Adrenal gland (tissue), 12 donors: ENCODE results near the gene HGS. TPM values are rescaled to one million over a fixed set of nuclear protein-coding genes. Genes with fewer than 3 reads are reported as not detected.

Source experiments
- DNase-seq, 7 donors: peaks; one replicate each; pipeline ENCODE4 v3.0.0-alpha.2; 2019 to 2020
- H3K27ac ChIP-seq, 5 donors: fragments of 200-600 bp; sonication (generic) in 4 of 5; 1 replicate in 3 of 5; 2 replicates in 2 of 5; pipeline versions ENCODE4 v1.5.1 to v1.8.0; 2016 to 2020; ENCODE audit warnings: mild to moderate bottlenecking in 1 of 5
- H3K27me3 ChIP-seq: fragments of 200-600 bp; 2 replicates; pipeline ENCODE4 v1.8.0; 2021
- H3K36me3 ChIP-seq, 2 donors: fragments of 200-600 bp; replicated peaks in 1 of 2; 1 replicate in 1 of 2; 2 replicates in 1 of 2; pipeline versions ENCODE4 v1.5.1 to v1.8.0; 2018 to 2022
- H3K4me1 ChIP-seq, 2 donors: fragments of 200-600 bp; replicated peaks in 1 of 2; 1 replicate in 1 of 2; 2 replicates in 1 of 2; pipeline versions ENCODE4 v1.5.1 to v1.8.0; 2018 to 2021
- H3K4me3 ChIP-seq, 4 donors: fragments of 200-600 bp; sonication (generic) in 3 of 4; one replicate each; pipeline ENCODE4 v1.5.1; 2016 to 2018
- H3K9me3 ChIP-seq, 3 donors: fragments of 200-600 bp; sonication (generic) in 1 of 3; replicated peaks in 1 of 3; 1 replicate in 2 of 3; 2 replicates in 1 of 3; pipeline versions ENCODE4 v1.5.1 to v1.8.0; 2016 to 2021
- POLR2A ChIP-seq, 2 donors: fragments of 450-650 bp; IDR thresholded peaks; one replicate each; pipeline ENCODE4 v1.6.1; 2017; ENCODE audit warnings: antibody characterized with exemption in 2 of 2, mild to moderate bottlenecking in 2 of 2, moderate library complexity in 1 of 2
- WGBS, 4 donors: extraction: QIAGEN DNeasy Blood & Tissue Kit in 2 of 4; methylation state at CpG; one replicate each; pipeline versions ENCODE4 v1.1.5 to v1.1.7; 2013 to 2017; 5-methylcytosine and 5-hydroxymethylcytosine counted together
- intact Hi-C, 2 donors: fragments of 100-400 bp; cut with DNase I; formaldehyde crosslinking; loops; one replicate each; pipeline versions ENCODE4 v1.14.1 to v1.15.0; 2022 to 2023
- polyA plus RNA-seq, 3 donors: library from polyadenylated mRNA; stranded (reverse); fragments of 200-250 nt in 2 of 3; fragments of 350-450 nt in 1 of 3; fragmentation: Illumina TruSeq in 1 of 3; extraction: RNeasy Lipid Tissue Mini Kit (QIAGEN cat#74804) in 1 of 3; gene quantifications; one replicate each; pipeline ENCODE4 v1.2.3, GENCODE V29; 2013 to 2014
- total RNA-seq, 9 donors: library from RNA; depleted of rRNA in 4 of 9; stranded (reverse); fragments of >200 nt in 4 of 9; fragments of 120-200 nt in 1 of 9; fragmentation: NEBNext Ultra II Directional in 1 of 9; extraction: Animal tissue kit (Norgen Biotek cat#: 25700) in 1 of 9; gene quantifications; one replicate each; pipeline versions ENCODE4 v1.1.0 to v1.2.4, GENCODE V29; 2013 to 2023
- TF ChIP-seq, protein P1 (sequence below), 6 experiments: fragments of 450-650 bp in 4 of 6; fragments of 200-600 bp in 2 of 6; sonication (generic) in 1 of 6; IDR thresholded peaks; 1 replicate in 5 of 6; 2 replicates in 1 of 6; pipeline versions ENCODE4 v1.5.1 to v1.8.0; 2016 to 2021; ENCODE audit warnings: antibody characterized with exemption in 6 of 6, mild to moderate bottlenecking in 2 of 6, moderate library complexity in 1 of 6
- donor health status: healthy with polysubstance abuse.
- donor health status: Bipolar disorder and iron deficiency.
- donor health status: DM: yes; HTN: yes; CAD: no.
- donor health status: DM: no; HTN: no; CAD: no.
- donor health status: DM: no; HTN: no; CAD: no.
- donor health status: DM: yes; HTN: yes; CAD: no.

The HGS gene
- total and polyA plus RNA-seq, 12 donors = 51.7 to 384 (median 104) TPM

DNA sequence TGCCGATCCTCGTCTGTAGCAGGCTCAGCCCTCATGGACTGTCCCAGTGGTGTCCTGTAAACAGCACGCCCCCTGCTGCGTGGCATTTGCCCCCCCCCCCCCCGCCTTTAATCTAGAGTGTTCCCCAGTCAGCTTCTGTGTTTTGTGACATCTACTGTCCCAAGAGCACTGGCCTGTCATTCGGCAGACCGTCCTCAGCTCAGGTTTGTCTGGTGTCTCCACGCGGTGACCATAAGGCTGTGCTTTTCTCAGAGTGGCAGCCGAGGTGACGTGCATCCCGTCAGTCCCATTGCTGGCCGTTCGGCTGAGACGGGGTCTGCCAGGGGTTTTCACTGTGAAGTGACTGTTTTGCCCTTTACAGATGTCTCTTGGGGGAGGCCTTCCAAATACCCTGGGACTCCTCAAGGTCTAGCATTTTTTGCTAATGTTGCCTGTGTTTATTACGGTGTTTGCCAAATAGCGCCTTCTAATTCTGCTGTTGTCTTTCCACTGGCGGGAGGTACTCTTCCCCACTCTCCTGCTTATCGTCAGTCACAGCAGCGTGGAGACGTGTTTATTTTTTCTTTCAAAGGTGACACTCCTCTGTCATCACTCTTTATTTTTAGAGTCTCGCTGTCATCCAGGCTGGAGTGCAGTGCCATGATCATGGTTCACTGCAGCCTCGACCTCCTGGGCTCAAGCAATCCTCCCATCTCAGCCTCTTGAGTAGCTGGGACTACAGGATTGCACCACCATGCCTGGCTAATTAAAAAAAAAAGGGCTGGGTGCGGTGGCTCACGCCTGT is 13.6 kb downstream of the HGS start:
- intact Hi-C loops = no loop called here
- no peak for DNase-seq
- Histone ChIP-seq H3K27me3 (no peaks in the 10 kb centered on the region), H3K4me3 (no peak overlapping the region), H3K4me1 (peaks cover 12 to 17% of the 10 kb centered on the region in 2 donors), H3K36me3 (peaks cover 0 to 91% of the 10 kb centered on the region in 2 donors), H3K9me3 (no peaks in the 10 kb centered on the region), H3K27ac (no peak overlapping the region)
- WGBS, 4 donors = 83 to 92% (median 90%) methylated on average over 20 to 25 of the region's 25 CpGs
- TF ChIP-seq, protein P1, sequence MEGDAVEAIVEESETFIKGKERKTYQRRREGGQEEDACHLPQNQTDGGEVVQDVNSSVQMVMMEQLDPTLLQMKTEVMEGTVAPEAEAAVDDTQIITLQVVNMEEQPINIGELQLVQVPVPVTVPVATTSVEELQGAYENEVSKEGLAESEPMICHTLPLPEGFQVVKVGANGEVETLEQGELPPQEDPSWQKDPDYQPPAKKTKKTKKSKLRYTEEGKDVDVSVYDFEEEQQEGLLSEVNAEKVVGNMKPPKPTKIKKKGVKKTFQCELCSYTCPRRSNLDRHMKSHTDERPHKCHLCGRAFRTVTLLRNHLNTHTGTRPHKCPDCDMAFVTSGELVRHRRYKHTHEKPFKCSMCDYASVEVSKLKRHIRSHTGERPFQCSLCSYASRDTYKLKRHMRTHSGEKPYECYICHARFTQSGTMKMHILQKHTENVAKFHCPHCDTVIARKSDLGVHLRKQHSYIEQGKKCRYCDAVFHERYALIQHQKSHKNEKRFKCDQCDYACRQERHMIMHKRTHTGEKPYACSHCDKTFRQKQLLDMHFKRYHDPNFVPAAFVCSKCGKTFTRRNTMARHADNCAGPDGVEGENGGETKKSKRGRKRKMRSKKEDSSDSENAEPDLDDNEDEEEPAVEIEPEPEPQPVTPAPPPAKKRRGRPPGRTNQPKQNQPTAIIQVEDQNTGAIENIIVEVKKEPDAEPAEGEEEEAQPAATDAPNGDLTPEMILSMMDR (IDR thresholded peaks at IDR 0.05) = no peak
- no peak for TF ChIP-seq POLR2A (IDR thresholded peaks at IDR 0.05)

DNA sequence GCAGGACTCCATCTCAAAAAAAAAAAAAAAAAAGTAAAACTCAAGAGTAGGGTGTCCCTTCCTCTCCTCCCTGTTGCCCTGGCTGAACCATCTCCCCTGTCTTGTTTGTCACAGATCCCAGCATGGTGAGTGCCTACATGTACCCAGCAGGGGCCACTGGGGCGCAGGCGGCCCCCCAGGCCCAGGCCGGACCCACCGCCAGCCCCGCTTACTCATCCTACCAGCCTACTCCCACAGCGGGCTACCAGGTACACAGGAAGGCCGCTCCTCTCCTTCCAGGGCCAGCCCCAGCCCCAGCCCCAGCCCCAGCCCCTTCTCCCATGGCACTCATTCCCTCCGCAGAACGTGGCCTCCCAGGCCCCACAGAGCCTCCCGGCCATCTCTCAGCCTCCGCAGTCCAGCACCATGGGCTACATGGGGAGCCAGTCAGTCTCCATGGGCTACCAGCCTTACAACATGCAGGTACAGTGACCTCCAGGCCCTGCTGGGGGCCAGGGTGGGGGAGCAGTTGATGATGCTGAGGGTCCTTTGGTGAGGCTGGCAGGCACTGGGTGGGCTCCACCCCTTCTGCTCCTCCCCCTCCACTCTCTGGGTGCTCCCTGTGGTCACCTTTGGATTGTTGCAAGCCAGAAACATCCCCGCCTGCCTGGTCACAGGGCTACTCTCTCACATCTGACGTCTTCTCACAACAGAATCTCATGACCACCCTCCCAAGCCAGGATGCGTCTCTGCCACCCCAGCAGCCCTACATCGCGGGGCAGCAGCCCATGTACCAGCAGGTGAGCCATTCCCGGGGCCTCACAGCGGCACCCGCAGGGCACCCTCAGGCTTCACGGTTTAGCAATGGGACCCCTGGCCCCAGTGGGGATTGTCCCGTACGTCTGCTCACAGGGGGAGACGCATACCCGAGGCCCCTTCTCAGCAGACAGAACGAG is 16.8 kb downstream of the HGS start:
- intact Hi-C loops = no loop called here
- no peaks in the 10 kb centered on the region for H3K27me3 ChIP-seq
- no peak overlapping the region for H3K27ac ChIP-seq
- no peaks in the 10 kb centered on the region for H3K9me3 ChIP-seq
- DNase-seq = no peak
- TF ChIP-seq POLR2A (IDR thresholded peaks at IDR 0.05) = no peak
- TF ChIP-seq, protein P1 (IDR thresholded peaks at IDR 0.05) = no peak
- H3K4me1 ChIP-seq = peaks cover 19 to 27% of the 10 kb centered on the region in 2 donors
- no peak overlapping the region for H3K4me3 ChIP-seq
- WGBS, 4 donors = 81 to 89% (median 85%) methylated on average over 15 to 25 of the region's 25 CpGs
- peaks cover 0 to 63% of the 10 kb centered on the region in 2 donors for H3K36me3 ChIP-seq

DNA sequence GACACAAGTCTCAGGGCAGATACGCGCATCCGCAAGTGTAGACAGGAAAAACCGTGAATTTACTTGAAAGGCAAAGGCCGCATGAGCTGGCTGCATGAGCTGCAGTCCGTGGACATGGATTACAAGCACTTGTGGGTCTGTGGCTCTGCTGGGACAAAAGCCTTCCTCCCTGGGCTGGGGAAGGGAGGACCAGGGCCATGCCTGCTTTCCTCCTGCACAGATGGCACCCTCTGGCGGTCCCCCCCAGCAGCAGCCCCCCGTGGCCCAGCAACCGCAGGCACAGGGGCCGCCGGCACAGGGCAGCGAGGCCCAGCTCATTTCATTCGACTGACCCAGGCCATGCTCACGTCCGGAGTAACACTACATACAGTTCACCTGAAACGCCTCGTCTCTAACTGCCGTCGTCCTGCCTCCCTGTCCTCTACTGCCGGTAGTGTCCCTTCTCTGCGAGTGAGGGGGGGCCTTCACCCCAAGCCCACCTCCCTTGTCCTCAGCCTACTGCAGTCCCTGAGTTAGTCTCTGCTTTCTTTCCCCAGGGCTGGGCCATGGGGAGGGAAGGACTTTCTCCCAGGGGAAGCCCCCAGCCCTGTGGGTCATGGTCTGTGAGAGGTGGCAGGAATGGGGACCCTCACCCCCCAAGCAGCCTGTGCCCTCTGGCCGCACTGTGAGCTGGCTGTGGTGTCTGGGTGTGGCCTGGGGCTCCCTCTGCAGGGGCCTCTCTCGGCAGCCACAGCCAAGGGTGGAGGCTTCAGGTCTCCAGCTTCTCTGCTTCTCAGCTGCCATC is 17.7 kb downstream of the HGS start:
- TF ChIP-seq, protein P1 (IDR thresholded peaks at IDR 0.05) = no peak
- TF ChIP-seq POLR2A (IDR thresholded peaks at IDR 0.05) = no peak
- no peak for DNase-seq
- H3K36me3 ChIP-seq = peaks cover 0 to 63% of the 10 kb centered on the region in 2 donors
- WGBS, 4 donors = 59 to 69% (median 65%) methylated on average over 15 to 23 of the region's 23 CpGs
- intact Hi-C loops = no loop called here
- peak overlapping the region in 2 of 5 donors; percentile 92 to 96 for H3K27ac ChIP-seq
- H3K27me3 ChIP-seq = no peaks in the 10 kb centered on the region
- peaks cover 19 to 27% of the 10 kb centered on the region in 2 donors for H3K4me1 ChIP-seq
- peak overlapping the region in 1 of 4 donors; percentile 68 for H3K4me3 ChIP-seq
- H3K9me3 ChIP-seq = no peaks in the 10 kb centered on the region
